H4 (cell line): ENCODE data around the gene GNB3. TPM values are rescaled to one million over a fixed set of nuclear protein-coding genes. Genes with fewer than 3 reads are reported as not detected.
"Not testable (repeated sequence)": the region's sequence is repeated elsewhere in the genome, so short reads cannot be mapped to it uniquely, and the experiment has no call there.

Experiments used
- DNase-seq: peaks from one replicate; pipeline ENCODE4 v3.0.0-alpha.2; 2015; ENCODE audit warnings: low spot score
- total RNA-seq: library from RNA; depleted of rRNA; stranded (reverse); fragments of >200 nt; shearing (Covaris generic); gene quantifications from 2 replicates; pipeline ENCODE4 v1.2.3, GENCODE V29; 2014; rRNA removed

The GNB3 gene
- total RNA-seq, 1 experiment from 2014 or later = 0.12 TPM

- DNase-seq = not testable (repeated sequence)
These were observed 39.1 kb downstream of the GNB3 start for GRCh38 chr12:6879824-6880223.

- no peak for DNase-seq
These were observed 42.5 kb downstream of the GNB3 start for GRCh38 chr12:6883252-6883651.

- DNase-seq = no peak
These were observed 43.0 kb downstream of the GNB3 start for GRCh38 chr12:6883683-6884082.

- DNase-seq = no peak
These were observed 43.8 kb downstream of the GNB3 start for GRCh38 chr12:6884539-6884938.

GRCh38 chr12:6886206-6886999 is 45.7 kb downstream of the GNB3 start:
- DNase-seq = not testable (repeated sequence)

- DNase-seq = no peak
These were observed 46.7 kb downstream of the GNB3 start for GRCh38 chr12:6887460-6887859.

- DNase-seq = peak; percentile 2
These were observed 47.6 kb downstream of the GNB3 start for GRCh38 chr12:6888360-6888759.

GRCh38 chr12:6888794-6889193 is 48.1 kb downstream of the GNB3 start:
- not testable (repeated sequence) for DNase-seq

- DNase-seq = not testable (repeated sequence)
These were observed 49.2 kb downstream of the GNB3 start for GRCh38 chr12:6889775-6890573.

DNA sequence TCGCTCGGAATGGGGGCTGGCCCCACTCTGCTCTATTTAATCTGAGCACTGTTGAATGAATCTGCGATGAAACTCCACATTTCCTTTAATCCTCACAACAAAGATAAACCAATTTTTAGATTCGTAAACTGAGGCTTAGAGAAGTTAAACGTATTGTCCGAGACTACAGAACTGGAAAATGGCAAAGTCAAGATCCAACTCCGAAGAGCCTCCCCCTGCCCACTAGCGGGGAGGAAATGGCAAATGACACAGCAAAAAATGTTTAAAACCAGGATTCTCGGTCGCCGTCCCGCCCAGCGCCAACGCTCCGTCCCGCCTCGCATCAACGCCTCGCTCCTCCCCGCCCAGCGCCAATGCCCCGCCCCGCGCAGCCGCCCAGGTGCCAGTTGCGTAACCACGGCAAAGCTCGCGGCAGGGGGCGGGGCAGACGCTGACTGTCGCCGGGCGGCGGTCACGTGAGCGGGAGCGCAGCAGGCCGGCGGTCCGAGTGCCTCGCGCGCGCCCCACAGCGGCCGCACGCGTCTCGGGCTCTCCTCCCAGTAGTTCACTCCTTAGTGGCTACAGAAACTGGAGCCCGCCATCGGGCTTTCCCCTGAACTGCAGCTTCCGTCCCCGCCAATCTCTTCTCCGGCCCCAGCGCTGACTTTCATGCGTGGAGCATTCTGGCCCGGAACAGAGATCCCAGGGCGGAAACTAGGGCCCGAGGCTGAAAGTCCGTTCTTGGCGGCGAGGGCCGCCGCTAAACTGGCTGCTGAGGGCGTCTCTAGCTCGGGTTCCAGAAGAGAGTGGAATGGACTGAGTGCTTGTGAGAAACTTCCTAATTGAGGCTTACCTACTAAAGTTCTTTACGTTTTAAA is 50.3 kb downstream of the GNB3 start:
- peak; percentile 95 for DNase-seq

GRCh38 chr12:6891646-6892001 is 50.9 kb downstream of the GNB3 start:
- DNase-seq = peak; percentile 5

GRCh38 chr12:6892683-6893082 is 52.0 kb downstream of the GNB3 start:
- not testable (repeated sequence) for DNase-seq

- DNase-seq = no peak
These were observed 53.6 kb downstream of the GNB3 start for GRCh38 chr12:6894321-6894720.

Other genes with a start within 250 kb of the GNB3 start
- 242 and 246 TPM in 2 replicates for gene CHD4, start 233.5 kb upstream of the GNB3 start, total RNA-seq
- gene LPAR5, start 205.0 kb upstream of the GNB3 start, total RNA-seq = 0.04 TPM in 1 of 2 replicates, not detected in the other
- gene ACRBP, start 193.5 kb upstream of the GNB3 start, total RNA-seq = not detected in 2 replicates
- gene ING4, start 177.8 kb upstream of the GNB3 start, total RNA-seq = 57.8 and 65.7 TPM in 2 replicates
- gene ZNF384, start 151.6 kb upstream of the GNB3 start, total RNA-seq = 21.2 and 23.6 TPM in 2 replicates
- gene PIANP, start 140.1 kb upstream of the GNB3 start, total RNA-seq = not detected in 2 replicates
- 93.8 and 93.9 TPM in 2 replicates for gene COPS7A, start 116.9 kb upstream of the GNB3 start, total RNA-seq
- 314 and 332 TPM in 2 replicates for gene MLF2, start 87.8 kb upstream of the GNB3 start, total RNA-seq
- gene PTMS, start 74.6 kb upstream of the GNB3 start, total RNA-seq = 122 and 133 TPM in 2 replicates
- 0.06 TPM in 1 of 2 replicates, not detected in the other for gene LAG3, start 68.4 kb upstream of the GNB3 start, total RNA-seq
- 0.12 TPM in 1 of 2 replicates, not detected in the other for gene CD4, start 51.4 kb upstream of the GNB3 start, total RNA-seq
- gene GPR162, start 19.1 kb upstream of the GNB3 start, total RNA-seq = 8.5 and 13.8 TPM in 2 replicates
- 29.5 and 35.2 TPM in 2 replicates for gene P3H3, start 12.5 kb upstream of the GNB3 start, total RNA-seq
- 75.3 and 101 TPM in 2 replicates for gene CDCA3, start 10.4 kb downstream of the GNB3 start, total RNA-seq
- 86.2 and 91.4 TPM in 2 replicates for gene USP5, start 11.2 kb downstream of the GNB3 start, total RNA-seq
- 2,242 and 2,549 TPM in 2 replicates for gene TPI1, start 26.6 kb downstream of the GNB3 start, total RNA-seq
- gene SPSB2, start 32.4 kb downstream of the GNB3 start, total RNA-seq = 10.8 TPM in 2 replicates
- 4.1 and 12.2 TPM in 2 replicates for gene LRRC23, start 63.9 kb downstream of the GNB3 start, total RNA-seq
- gene ENO2, start 73.7 kb downstream of the GNB3 start, total RNA-seq = 10.6 and 11.2 TPM in 2 replicates
- gene ATN1, start 87.0 kb downstream of the GNB3 start, total RNA-seq = 6.0 and 14.2 TPM in 2 replicates
- not detected in 2 replicates for gene RNU7-1, start 102.9 kb downstream of the GNB3 start, total RNA-seq
- 219 and 260 TPM in 2 replicates for gene C12orf57, start 103.1 kb downstream of the GNB3 start, total RNA-seq
- not detected in 2 replicates for gene PTPN6, start 110.4 kb downstream of the GNB3 start, total RNA-seq
- gene PHB2, start 129.7 kb downstream of the GNB3 start, total RNA-seq = 486 and 563 TPM in 2 replicates
- gene EMG1, start 130.0 kb downstream of the GNB3 start, total RNA-seq = 99.6 and 119 TPM in 2 replicates
- gene LPCAT3, start 177.6 kb downstream of the GNB3 start, total RNA-seq = 85.6 and 97.8 TPM in 2 replicates
- 72.4 and 88.1 TPM in 2 replicates for gene C1S, start 219.8 kb downstream of the GNB3 start, total RNA-seq